ENCODE measurements around the gene HDAC11. TPM values are rescaled to one million over a fixed set of nuclear protein-coding genes. Genes with fewer than 3 reads are reported as not detected.

HDAC11 gene
- total RNA-seq, 2 experiments from 2014 or later, result 4.5 to 4.6 TPM

DNA sequence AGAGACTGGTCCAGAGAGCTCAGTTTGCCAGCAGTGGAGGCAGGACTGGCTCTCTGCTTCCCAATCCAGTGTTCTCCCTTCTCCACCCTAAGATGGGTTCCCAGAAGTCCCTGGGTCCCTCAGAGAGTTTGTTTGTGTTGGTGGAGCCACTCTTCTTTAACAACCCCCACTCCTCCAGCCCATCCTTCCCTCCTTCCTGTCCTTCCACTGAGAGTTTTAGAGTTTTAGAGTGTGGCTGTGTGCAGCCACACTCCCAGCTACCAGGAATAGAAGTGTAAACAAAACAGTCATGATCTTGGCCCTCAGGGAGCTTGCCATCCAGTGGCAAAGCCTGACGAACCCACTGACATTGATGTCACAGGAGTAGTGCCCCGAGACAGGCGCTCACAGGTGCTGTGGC lies 56.3 kb downstream of the HDAC11 start:
- intact Hi-C loops (cut with DNase I, micrococcal nuclease), result no loop called here

GRCh38 chr3:13536832-13537231 lies 56.7 kb downstream of the HDAC11 start:
- POLR2A ChIA-PET, result no interaction called here
- H3K4me3 ChIP-seq (ENCODE audit: low read length), result no peak overlapping the region

More for the DNA sequence above, 56.3 kb downstream of the HDAC11 start:
- TF ChIP-seq CTCF (IDR thresholded peaks at IDR 0.05), result no peak
- peaks cover 8% of the 10 kb centered on the region for H3K4me1 ChIP-seq (ENCODE audit: insufficient read depth, low read length)
- ATAC-seq (ENCODE audit: poor library complexity) (no peak), DNase-seq (no peak)
- H3K9me3 ChIP-seq (ENCODE audit: control insufficient read depth in 1 of 2, insufficient read depth in 1 of 2, low read length in 2 of 2), result peaks cover 0 to 9% of the 10 kb centered on the region in 2 experiments
- CTCF ChIA-PET, result no interaction called here
- Mint-ChIP-seq H3K9me3 (no peaks in the 10 kb centered on the region), H3K27ac (no peak overlapping the region), H3K4me1 (ENCODE audit: low read depth) (peaks cover 8% of the 10 kb centered on the region), H3K4me3 (no peak overlapping the region), H3K36me3 (ENCODE audit: low read depth) (no peaks in the 10 kb centered on the region), H3K27me3 (no peaks in the 10 kb centered on the region)
- H3K27ac ChIP-seq (ENCODE audit: low read depth in 1 of 2, low read length in 2 of 2), result no peak overlapping the region
- H3K27me3 ChIP-seq (ENCODE audit: control insufficient read depth in 1 of 2, insufficient read depth in 2 of 2, low read length in 2 of 2), result peaks cover 0 to 2% of the 10 kb centered on the region in 2 experiments
- H3K36me3 ChIP-seq (ENCODE audit: insufficient read depth, low read length), result no peaks in the 10 kb centered on the region
- POLR2A ChIA-PET, result no interaction called here
- H3K4me3 ChIP-seq (ENCODE audit: low read length), result no peak overlapping the region

GRCh38 chr3:13537244-13537908 lies 57.3 kb downstream of the HDAC11 start:
- Histone ChIP-seq H3K27me3 (ENCODE audit: control insufficient read depth in 1 of 2, insufficient read depth in 2 of 2, low read length in 2 of 2) (peaks cover 0 to 2% of the 10 kb centered on the region in 2 experiments), H3K4me1 (ENCODE audit: insufficient read depth, low read length) (peaks cover 8% of the 10 kb centered on the region), H3K4me3 (ENCODE audit: low read length) (no peak overlapping the region), H3K9me3 (ENCODE audit: control insufficient read depth in 1 of 2, insufficient read depth in 1 of 2, low read length in 2 of 2) (peaks cover 0 to 11% of the 10 kb centered on the region in 2 experiments), H3K36me3 (ENCODE audit: insufficient read depth, low read length) (no peaks in the 10 kb centered on the region), H3K27ac (ENCODE audit: low read depth in 1 of 2, low read length in 2 of 2) (no peak overlapping the region)
- no peak for TF ChIP-seq CTCF (IDR thresholded peaks at IDR 0.05)
- H3K9me3 Mint-ChIP-seq, result no peaks in the 10 kb centered on the region
- ATAC-seq (ENCODE audit: poor library complexity) (no peak), DNase-seq (no peak)
- H3K27ac Mint-ChIP-seq, result no peak overlapping the region
- intact Hi-C loops (cut with DNase I, micrococcal nuclease), result no loop called here
- H3K4me3 Mint-ChIP-seq, result no peak overlapping the region
- ChIA-PET CTCF (interaction anchor here (0.5 kb wide), 1 partner anchor 1089 kb away, joined by 3 read pairs; no protein-coding TSS in a partner anchor), POLR2A (no interaction called here)
- H3K27me3 Mint-ChIP-seq, result no peaks in the 10 kb centered on the region
- H3K36me3 Mint-ChIP-seq (ENCODE audit: low read depth), result no peaks in the 10 kb centered on the region
- peaks cover 8% of the 10 kb centered on the region for H3K4me1 Mint-ChIP-seq (ENCODE audit: low read depth)

More at GRCh38 chr3:13536832-13537231, 56.7 kb downstream of the HDAC11 start:
- Mint-ChIP-seq H3K27ac (no peak overlapping the region), H3K27me3 (no peaks in the 10 kb centered on the region), H3K4me3 (no peak overlapping the region), H3K36me3 (ENCODE audit: low read depth) (no peaks in the 10 kb centered on the region), H3K9me3 (no peaks in the 10 kb centered on the region), H3K4me1 (ENCODE audit: low read depth) (peaks cover 8% of the 10 kb centered on the region)
- H3K36me3 ChIP-seq (ENCODE audit: insufficient read depth, low read length), result no peaks in the 10 kb centered on the region
- intact Hi-C loops (cut with DNase I, micrococcal nuclease), result no loop called here
- H3K27ac ChIP-seq (ENCODE audit: low read depth in 1 of 2, low read length in 2 of 2), result no peak overlapping the region
- peaks cover 0 to 2% of the 10 kb centered on the region in 2 experiments for H3K27me3 ChIP-seq (ENCODE audit: control insufficient read depth in 1 of 2, insufficient read depth in 2 of 2, low read length in 2 of 2)
- no peak for TF ChIP-seq CTCF (IDR thresholded peaks at IDR 0.05)
- peaks cover 0 to 11% of the 10 kb centered on the region in 2 experiments for H3K9me3 ChIP-seq (ENCODE audit: control insufficient read depth in 1 of 2, insufficient read depth in 1 of 2, low read length in 2 of 2)
- DNase-seq, result no peak
- H3K4me1 ChIP-seq (ENCODE audit: insufficient read depth, low read length), result peaks cover 8% of the 10 kb centered on the region
- ATAC-seq (ENCODE audit: poor library complexity), result no peak
- CTCF ChIA-PET, result interaction anchor here (0.5 kb wide), 1 partner anchor 1089 kb away, joined by 3 read pairs; no protein-coding TSS in a partner anchor

Measured in CD4-positive, alpha-beta T cell (primary cell).